Glutamatergic neuron (in vitro differentiated cells): ENCODE data around the gene IFT52. TPM values are rescaled to one million over a fixed set of nuclear protein-coding genes. Genes with fewer than 3 reads are reported as not detected.

Experiments
- DNase-seq: peaks from one replicate; pipeline ENCODE4 v3.0.0; 2022
- H3K27ac Mint-ChIP-seq: one replicate; pipeline ENCODE4 v1.8.0; 2020; ENCODE audit warnings: mild to moderate bottlenecking, mixed read lengths, inconsistent platforms; ENCODE audit not compliant: unreplicated experiment
- H3K27me3 Mint-ChIP-seq: one replicate; pipeline ENCODE4 v1.8.0; 2020; ENCODE audit warnings: mild to moderate bottlenecking, moderate library complexity, mixed read lengths, inconsistent platforms; ENCODE audit not compliant: unreplicated experiment
- H3K36me3 Mint-ChIP-seq: one replicate; pipeline ENCODE4 v1.8.0; 2020; ENCODE audit warnings: mild to moderate bottlenecking, mixed read lengths, inconsistent platforms; ENCODE audit not compliant: unreplicated experiment
- H3K4me1 Mint-ChIP-seq: one replicate; pipeline ENCODE4 v1.8.0; 2020; ENCODE audit warnings: mild to moderate bottlenecking, low read depth, mixed read lengths, inconsistent platforms; ENCODE audit not compliant: unreplicated experiment
- H3K4me3 Mint-ChIP-seq: one replicate; pipeline ENCODE4 v1.8.0; 2020; ENCODE audit warnings: mild to moderate bottlenecking, mixed read lengths, inconsistent platforms; ENCODE audit not compliant: unreplicated experiment
- H3K9me3 Mint-ChIP-seq: one replicate; pipeline ENCODE4 v1.8.0; 2020; ENCODE audit warnings: mild to moderate bottlenecking, moderate library complexity, mixed read lengths, inconsistent platforms; ENCODE audit not compliant: unreplicated experiment
- total RNA-seq: library from RNA; stranded (reverse); fragmentation: NEBNext Ultra II Directional; extraction: Animal tissue kit (Norgen Biotek cat#: 25700); gene quantifications from one replicate; pipeline ENCODE4 v1.2.1, GENCODE V29; 2021; ENCODE audit not compliant: unreplicated experiment
- TF ChIP-seq, protein P1 (sequence below): fragments of 200-600 bp; sonication (generic); IDR thresholded peaks from one replicate; pipeline ENCODE4 v1.5.0; 2021; ENCODE audit not compliant: partially characterized antibody, unreplicated experiment

The IFT52 gene
- total RNA-seq, 1 donor from 2014 or later: 40.3 TPM

DNA sequence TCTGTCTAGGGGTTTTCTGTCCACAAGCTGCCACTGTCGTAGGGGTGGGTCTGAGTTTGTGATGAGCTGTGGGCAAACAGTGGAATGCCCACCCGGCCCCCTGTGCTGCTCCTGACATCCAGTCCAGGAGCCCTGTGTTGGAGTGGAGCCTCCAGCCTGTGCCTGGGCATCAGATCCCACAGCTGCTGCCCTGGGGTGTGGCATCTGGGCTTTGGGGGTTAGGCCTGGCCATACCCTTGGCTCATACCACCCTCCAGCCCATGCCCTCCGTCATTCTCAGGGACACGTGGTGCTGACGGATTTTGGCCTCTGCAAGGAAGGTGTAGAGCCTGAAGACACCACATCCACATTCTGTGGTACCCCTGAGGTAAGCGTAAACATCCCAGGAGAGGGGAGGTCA is 19.0 kb upstream of the IFT52 start:
- Mint-ChIP-seq H3K9me3 (peaks cover under 1% of the 10 kb centered on the region), H3K36me3 (no peaks in the 10 kb centered on the region), H3K4me1 (no peaks in the 10 kb centered on the region), H3K27me3 (peaks cover 4% of the 10 kb centered on the region), H3K4me3 (no peak overlapping the region), H3K27ac (no peak overlapping the region)
- no peak for DNase-seq
- TF ChIP-seq, protein P1, sequence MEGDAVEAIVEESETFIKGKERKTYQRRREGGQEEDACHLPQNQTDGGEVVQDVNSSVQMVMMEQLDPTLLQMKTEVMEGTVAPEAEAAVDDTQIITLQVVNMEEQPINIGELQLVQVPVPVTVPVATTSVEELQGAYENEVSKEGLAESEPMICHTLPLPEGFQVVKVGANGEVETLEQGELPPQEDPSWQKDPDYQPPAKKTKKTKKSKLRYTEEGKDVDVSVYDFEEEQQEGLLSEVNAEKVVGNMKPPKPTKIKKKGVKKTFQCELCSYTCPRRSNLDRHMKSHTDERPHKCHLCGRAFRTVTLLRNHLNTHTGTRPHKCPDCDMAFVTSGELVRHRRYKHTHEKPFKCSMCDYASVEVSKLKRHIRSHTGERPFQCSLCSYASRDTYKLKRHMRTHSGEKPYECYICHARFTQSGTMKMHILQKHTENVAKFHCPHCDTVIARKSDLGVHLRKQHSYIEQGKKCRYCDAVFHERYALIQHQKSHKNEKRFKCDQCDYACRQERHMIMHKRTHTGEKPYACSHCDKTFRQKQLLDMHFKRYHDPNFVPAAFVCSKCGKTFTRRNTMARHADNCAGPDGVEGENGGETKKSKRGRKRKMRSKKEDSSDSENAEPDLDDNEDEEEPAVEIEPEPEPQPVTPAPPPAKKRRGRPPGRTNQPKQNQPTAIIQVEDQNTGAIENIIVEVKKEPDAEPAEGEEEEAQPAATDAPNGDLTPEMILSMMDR: no peak

DNA sequence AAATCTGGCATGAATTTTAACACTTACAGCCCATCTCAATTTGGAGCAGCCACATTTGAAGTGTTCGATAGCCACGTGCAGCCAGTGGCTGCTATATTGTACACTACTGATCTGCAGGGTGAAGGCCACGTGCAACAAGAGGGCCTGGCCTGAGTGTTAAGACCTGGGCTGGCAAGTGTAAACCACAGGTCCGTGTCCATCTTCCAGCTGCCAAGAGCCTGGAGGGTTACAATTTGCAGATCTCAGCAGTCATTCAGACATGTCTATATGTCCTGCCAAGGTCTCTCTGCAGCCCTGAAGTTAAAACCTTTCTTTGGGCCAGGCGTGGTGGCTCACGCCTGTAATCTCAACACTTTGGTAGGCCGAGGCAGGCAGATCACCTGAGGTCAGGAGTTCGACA is 17.8 kb upstream of the IFT52 start:
- Mint-ChIP-seq H3K27ac (no peak overlapping the region), H3K27me3 (peaks cover 4% of the 10 kb centered on the region), H3K4me1 (no peaks in the 10 kb centered on the region), H3K9me3 (peaks cover 3% of the 10 kb centered on the region), H3K36me3 (no peaks in the 10 kb centered on the region), H3K4me3 (no peak overlapping the region)
- no peak for DNase-seq
- TF ChIP-seq, protein P1: no peak

DNA sequence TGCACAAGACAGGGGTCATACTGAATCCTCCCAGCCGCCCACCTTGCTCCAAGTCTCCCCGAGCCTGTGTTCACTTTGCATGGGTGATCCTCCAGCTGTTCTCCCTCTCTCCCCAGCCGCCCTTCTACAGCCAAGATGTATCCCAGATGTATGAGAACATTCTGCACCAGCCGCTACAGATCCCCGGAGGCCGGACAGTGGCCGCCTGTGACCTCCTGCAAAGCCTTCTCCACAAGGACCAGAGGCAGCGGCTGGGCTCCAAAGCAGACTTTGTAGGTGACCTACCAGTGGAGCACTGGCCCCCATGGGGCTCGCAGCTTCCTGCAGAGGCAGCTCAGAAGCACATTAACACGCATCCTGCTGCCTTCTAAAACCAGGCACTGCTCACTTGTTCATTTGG is 14.6 kb upstream of the IFT52 start:
- Mint-ChIP-seq H3K27me3 (no peaks in the 10 kb centered on the region), H3K27ac (no peak overlapping the region), H3K9me3 (peaks cover 3% of the 10 kb centered on the region), H3K4me3 (no peak overlapping the region), H3K36me3 (no peaks in the 10 kb centered on the region), H3K4me1 (no peaks in the 10 kb centered on the region)
- TF ChIP-seq, protein P1: no peak
- no peak for DNase-seq

DNA sequence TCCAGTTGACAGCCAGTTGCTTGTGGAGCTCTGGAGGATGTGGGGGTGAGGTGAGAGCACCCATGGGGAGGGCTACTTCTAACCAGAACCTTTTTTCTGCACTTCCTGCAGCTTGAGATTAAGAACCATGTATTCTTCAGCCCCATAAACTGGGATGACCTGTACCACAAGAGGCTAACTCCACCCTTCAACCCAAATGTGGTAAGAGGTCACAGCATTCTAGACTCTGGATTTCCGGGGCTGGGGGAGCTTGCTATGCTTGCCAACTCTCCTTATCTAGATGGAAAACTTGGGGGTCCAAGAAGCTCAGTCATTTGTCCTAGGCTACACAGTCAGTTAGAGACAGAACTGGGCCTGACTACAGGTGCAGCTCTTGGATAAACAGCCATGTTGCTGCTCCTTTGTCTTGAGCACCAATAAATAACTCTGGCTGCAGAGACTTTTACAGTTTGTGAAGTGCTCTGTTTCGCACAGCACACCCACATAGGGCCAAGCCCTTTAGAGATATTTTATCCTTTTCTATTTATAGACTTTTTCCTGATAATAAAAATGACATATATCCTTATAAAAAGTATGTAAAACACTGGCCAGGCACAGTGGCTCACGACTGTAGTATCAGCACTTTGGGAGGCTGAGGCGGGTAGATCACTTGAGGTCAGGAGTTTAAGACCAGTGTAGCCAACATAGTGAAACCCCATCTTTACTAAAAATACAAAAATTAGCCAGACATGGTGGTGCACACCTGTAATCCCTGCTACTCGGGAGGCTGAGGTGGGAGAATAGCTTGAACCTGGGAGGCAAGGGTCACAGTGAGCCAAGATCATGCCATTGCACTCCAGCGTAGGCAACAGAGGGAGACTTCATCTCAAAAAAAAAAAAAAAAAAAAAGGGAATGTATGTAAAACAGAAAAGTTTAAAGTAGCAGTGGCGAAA is 10.6 kb upstream of the IFT52 start:
- H3K36me3 Mint-ChIP-seq: no peaks in the 10 kb centered on the region
- H3K9me3 Mint-ChIP-seq: peaks cover 3% of the 10 kb centered on the region
- no peaks in the 10 kb centered on the region for H3K27me3 Mint-ChIP-seq
- TF ChIP-seq, protein P1: no peak
- no peak overlapping the region for H3K27ac Mint-ChIP-seq
- no peak for DNase-seq
- H3K4me1 Mint-ChIP-seq: no peaks in the 10 kb centered on the region
- no peak overlapping the region for H3K4me3 Mint-ChIP-seq

DNA sequence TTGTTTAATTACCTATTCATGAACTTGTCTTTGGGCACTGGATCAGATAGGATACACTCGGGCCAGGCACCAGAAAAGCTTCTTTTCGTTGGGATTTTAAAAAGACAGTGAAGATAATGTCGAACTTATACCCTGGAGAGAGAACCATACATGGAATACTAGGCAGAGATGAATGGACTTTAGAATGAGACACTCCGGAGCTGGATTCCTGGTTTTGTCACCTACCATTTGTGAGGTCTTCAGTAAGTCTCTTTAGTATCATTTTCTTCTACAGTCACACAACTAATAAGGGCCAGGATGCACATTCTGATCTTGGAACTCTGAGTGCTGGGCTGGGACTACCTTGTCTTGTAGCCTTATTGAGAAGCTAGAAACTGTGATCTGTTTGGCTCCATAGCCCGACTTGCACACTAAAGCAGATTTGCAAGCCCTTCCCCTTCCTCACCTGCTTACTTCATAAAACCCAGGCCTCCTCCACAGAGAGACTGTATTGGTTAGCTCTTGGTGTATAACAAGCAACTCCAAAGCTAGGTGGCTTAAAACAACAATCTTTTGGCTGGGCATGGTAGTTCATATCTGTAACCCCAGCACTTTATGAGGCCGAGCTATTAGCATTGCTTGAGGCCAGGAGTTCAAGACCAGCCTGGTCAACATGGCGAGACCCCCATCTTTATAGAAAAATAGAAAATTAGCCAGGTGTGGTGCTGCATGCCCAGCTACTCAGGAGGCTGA is 7.4 kb upstream of the IFT52 start:
- Mint-ChIP-seq H3K4me1 (no peaks in the 10 kb centered on the region), H3K4me3 (no peak overlapping the region), H3K36me3 (no peaks in the 10 kb centered on the region), H3K27ac (no peak overlapping the region), H3K27me3 (no peaks in the 10 kb centered on the region), H3K9me3 (no peaks in the 10 kb centered on the region)
- TF ChIP-seq, protein P1: no peak
- no peak for DNase-seq
